ENCODE measurements around the gene AHSG. TPM values are rescaled to one million over a fixed set of nuclear protein-coding genes. Genes with fewer than 3 reads are reported as not detected.

Gene AHSG
- total RNA-seq, 2 donors from 2014 or later = not detected

GRCh38 chr3:186614597-186615483 is 2.0 kb downstream of the AHSG start:
- peaks cover 7% of the 10 kb centered on the region for H3K4me1 ChIP-seq
- H3K36me3 ChIP-seq (replicated peaks in 1 of 2; ENCODE audit: insufficient read depth in 1 of 2, low read depth in 2 of 2) = no peaks in the 10 kb centered on the region
- ATAC-seq (peak; percentile 74), DNase-seq (peak; percentile 79 to 85 (median 82))
- H3K27ac ChIP-seq = no peak overlapping the region
- intact Hi-C loops (cut with DNase I) = loop anchor here (10.0 kb wide), 2 partner anchors 50 to 200 kb away; partner anchors contain the start of gene TBCCD1
- WGBS, 2 donors = 25 to 33% methylated on average over 16 of the region's 16 CpGs
- no peak overlapping the region for H3K4me3 ChIP-seq
- H3K9me3 ChIP-seq = no peaks in the 10 kb centered on the region
- TF ChIP-seq CTCF (IDR thresholded peaks at IDR 0.05) = peak; percentile 83 to 97 (median 95)
- TF ChIP-seq POLR2A (IDR thresholded peaks at IDR 0.05) = no peak
- H3K27me3 ChIP-seq = no peaks in the 10 kb centered on the region

GRCh38 chr3:186616299-186616617 is 3.4 kb downstream of the AHSG start:
- Histone ChIP-seq H3K9me3 (no peaks in the 10 kb centered on the region), H3K4me3 (no peak overlapping the region), H3K36me3 (replicated peaks in 1 of 2; ENCODE audit: insufficient read depth in 1 of 2, low read depth in 2 of 2) (no peaks in the 10 kb centered on the region), H3K4me1 (peaks cover 7% of the 10 kb centered on the region), H3K27me3 (no peaks in the 10 kb centered on the region), H3K27ac (no peak overlapping the region)
- intact Hi-C loops (cut with DNase I) = loop anchor here (10.0 kb wide), 2 partner anchors 51 to 199 kb away; partner anchors contain the start of gene TBCCD1
- DNase-seq (no peak), ATAC-seq (no peak)
- no peak for TF ChIP-seq CTCF (IDR thresholded peaks at IDR 0.05)
- 64 to 80% methylated on average over 8 of the region's 8 CpGs for WGBS, 2 donors

- Histone ChIP-seq H3K36me3 (replicated peaks in 1 of 2; ENCODE audit: insufficient read depth in 1 of 2, low read depth in 2 of 2) (no peaks in the 10 kb centered on the region), H3K27ac (peak overlapping the region in 1 of 4 donors; percentile 29), H3K27me3 (no peaks in the 10 kb centered on the region), H3K4me1 (peaks cover 7% of the 10 kb centered on the region), H3K4me3 (no peak overlapping the region), H3K9me3 (no peaks in the 10 kb centered on the region)
- intact Hi-C loops (cut with DNase I) = loop anchor here (10.0 kb wide), 2 partner anchors 52 to 198 kb away; partner anchors contain the start of gene TBCCD1
- DNase-seq = peak; percentile 91 to 95 (median 94)
- TF ChIP-seq CTCF (IDR thresholded peaks at IDR 0.05) (peak; percentile 91 to 97 (median 94)), POLR2A (IDR thresholded peaks at IDR 0.05) (no peak)
- ATAC-seq = peak; percentile 99
- 14 to 24% methylated on average over 15 to 31 of the region's 31 CpGs for WGBS, 2 donors
Observed at GRCh38 chr3:186617036-186617946, 4.4 kb downstream of the AHSG start.

- intact Hi-C loops (cut with DNase I) = loop anchor here (10.0 kb wide), 2 partner anchors 54 to 196 kb away; partner anchors contain the start of gene TBCCD1
- peaks cover 7% of the 10 kb centered on the region for H3K4me1 ChIP-seq
- H3K27me3 ChIP-seq = no peaks in the 10 kb centered on the region
- 80 to 91% methylated on average over 8 of the region's 8 CpGs for WGBS, 2 donors
- no peak overlapping the region for H3K4me3 ChIP-seq
- no peak for ATAC-seq
- H3K9me3 ChIP-seq = no peaks in the 10 kb centered on the region
- H3K27ac ChIP-seq = no peak overlapping the region
- TF ChIP-seq CTCF (IDR thresholded peaks at IDR 0.05) (no peak), POLR2A (IDR thresholded peaks at IDR 0.05) (no peak)
- H3K36me3 ChIP-seq (replicated peaks in 1 of 2; ENCODE audit: insufficient read depth in 1 of 2, low read depth in 2 of 2) = no peaks in the 10 kb centered on the region
- DNase-seq = no peak
Observed at GRCh38 chr3:186618318-186618938, 5.6 kb downstream of the AHSG start.
